GF-D8 (cell line): Measurements from ENCODE around the gene HSD11B2.

ENCODE experiments used
- DNase-seq: peaks from one replicate; lab custom pipeline; 2025; lab: John Stamatoyannopoulos, UW

Gene HSD11B2

DNA sequence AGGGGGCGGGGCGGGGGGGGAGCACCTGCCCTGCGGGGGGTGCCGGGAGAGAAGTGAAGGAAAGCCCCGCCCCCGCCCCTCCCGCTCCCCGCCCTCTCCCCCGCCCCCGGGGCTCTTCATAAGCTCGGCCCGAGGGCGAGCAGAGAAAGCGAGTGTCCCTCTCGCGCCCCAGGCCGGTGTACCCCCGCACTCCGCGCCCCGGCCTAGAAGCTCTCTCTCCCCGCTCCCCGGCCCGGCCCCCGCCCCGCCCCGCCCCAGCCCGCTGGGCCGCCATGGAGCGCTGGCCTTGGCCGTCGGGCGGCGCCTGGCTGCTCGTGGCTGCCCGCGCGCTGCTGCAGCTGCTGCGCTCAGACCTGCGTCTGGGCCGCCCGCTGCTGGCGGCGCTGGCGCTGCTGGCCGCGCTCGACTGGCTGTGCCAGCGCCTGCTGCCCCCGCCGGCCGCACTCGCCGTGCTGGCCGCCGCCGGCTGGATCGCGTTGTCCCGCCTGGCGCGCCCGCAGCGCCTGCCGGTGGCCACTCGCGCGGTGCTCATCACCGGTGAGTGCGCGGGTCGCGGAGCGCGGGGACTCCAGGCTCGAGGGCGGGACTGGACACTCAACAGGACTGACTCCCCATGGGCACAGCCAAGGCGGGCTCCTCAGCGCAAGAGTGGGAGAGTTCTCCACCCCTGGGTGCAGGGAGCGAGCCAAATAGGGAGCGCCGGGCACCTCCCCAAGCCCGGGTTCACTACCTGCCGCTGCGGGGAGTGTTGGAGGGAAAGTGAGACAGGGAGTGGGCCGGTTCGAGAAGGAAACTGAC lies at the start of gene HSD11B2:
Gene HSD11B2, plus strand, starts transcription at position 145 of the 798 bp plus-strand sequence. Its CDS starts 128 bp downstream, at position 273.
- DNase-seq = no peak

DNA sequence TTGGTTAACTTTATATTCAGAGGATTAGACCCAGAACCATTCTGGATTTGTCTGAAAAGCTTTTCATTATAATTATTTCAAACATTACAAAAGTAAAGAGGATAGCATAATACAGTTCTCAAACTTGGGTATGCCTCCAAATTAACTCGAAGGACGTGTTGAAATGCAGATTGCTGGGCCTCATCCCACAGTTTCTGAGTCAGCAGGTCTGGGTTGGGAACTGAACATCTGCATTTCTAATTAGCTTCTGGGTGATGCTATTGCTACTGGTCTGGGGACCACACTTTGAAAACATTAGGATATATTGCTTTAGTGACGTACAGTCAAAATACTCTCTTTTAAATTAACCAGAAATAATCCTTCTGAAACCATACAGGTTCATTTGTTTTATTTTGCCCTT lies 47.6 kb upstream of the HSD11B2 start:
- DNase-seq = no peak

- no peak for DNase-seq
Measured at GRCh38 chr16:67384778-67385510, 46.0 kb upstream of the HSD11B2 start.

- DNase-seq = no peak
Measured at GRCh38 chr16:67386861-67387455, 44.0 kb upstream of the HSD11B2 start.

DNA sequence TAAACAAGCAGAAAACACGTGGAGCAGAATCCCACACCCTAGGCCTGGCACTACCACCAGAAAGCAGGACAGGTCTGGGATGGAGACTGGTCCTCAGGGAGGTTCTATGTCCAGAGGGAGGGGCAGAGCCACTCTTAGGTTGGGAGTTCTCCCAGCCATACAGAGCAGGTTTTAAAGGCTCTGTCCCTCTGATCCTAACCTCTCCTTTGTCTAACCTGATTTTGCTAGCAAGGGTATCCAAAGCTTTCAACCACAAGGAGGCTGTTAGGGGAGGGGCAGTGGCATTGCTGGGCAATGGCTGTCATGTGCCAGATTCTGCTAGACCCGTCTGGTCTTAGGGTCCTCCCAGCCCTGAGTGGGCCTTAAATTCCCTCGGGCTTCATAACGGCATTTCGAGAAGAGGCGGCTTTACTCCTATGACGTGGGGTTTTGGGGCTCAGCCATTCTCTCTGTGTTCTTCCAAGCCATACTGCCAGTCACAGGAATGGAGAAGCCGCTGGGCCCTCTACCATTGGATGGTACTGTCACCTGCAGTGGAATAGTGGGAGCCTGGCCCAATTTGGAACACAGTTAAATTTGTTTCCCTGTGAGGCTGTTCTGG lies 43.3 kb upstream of the HSD11B2 start:
- DNase-seq = no peak

GRCh38 chr16:67388191-67388590 lies 42.7 kb upstream of the HSD11B2 start:
- no peak for DNase-seq

GRCh38 chr16:67388591-67388990 lies 42.3 kb upstream of the HSD11B2 start:
- DNase-seq = no peak

DNA sequence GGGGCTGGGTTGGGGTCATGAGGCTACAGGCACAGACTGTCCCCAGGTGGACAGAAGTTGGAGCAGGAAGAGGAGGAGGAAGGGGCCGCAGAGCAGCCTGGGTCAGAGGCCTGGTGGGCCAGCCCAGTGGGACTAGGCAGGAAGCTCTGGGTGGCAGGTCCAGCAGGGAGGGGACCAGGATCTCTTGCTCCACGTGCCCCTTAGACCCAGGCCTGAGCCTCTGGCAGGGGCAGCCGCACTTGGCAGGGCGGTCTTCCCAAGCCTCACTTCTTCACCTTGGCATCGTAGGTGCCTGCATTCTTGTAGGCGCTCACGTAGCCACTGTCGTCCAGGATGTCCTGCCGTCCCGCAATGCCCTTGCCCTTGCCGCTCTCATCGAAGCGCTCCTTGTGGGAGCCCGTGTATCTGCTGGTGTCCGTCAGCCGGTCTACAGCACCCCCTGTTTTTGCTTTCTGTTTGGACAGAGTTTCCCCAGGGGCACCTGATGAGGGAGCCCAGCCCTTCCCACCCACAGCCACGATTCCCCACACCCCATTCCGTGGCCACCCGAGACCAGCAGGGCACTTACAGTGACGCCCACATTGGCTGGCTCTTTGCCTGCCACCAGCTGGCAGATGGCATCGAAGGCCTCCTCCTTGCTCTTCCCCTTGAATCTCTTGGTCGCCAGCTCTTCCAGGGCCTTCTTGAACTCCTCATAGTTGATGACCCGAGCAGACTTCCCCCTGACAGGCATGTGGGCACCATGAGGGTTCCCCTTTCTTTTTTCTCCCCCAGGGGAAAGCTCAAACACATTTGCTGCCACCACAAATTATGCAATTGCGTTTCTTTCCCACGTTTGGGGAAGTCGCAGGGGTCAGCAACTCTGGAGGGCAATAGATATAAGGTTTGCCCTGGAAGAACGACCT lies 40.8 kb upstream of the HSD11B2 start:
- peak; percentile 83 for DNase-seq

DNA sequence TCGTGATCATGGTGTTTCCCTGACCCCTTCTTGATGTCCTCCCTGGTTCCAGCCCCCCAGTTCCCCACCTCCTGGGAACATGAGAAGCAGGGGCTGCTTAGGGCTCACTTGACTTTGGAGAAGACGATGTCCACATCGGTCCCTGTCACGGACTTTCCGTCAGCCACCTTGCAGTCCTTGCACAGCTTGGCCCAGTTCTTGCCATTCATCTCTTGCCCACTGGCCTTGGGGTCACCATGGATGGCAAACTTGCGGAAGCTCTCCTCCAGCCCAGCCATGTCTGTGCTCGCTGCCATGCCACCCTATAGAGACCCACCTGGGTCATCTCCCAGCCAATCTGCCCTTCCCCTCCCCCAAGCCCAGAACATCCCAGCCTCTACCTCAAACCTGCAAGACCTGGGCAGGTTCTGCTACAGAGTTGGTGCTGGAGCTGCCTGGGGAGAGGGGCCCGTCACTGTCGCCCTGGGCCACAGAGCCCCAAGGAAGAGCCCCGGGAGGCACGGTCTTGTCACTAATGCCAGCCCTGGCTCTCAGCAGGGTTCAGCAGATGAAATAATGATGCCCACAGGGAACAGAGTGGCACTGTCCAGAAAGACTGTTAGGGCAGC lies 40.0 kb upstream of the HSD11B2 start:
- DNase-seq = no peak

GRCh38 chr16:67391424-67392300 lies 39.3 kb upstream of the HSD11B2 start:
- DNase-seq = no peak

- DNase-seq = no peak
Measured at GRCh38 chr16:67392301-67393059, 38.4 kb upstream of the HSD11B2 start.

DNA sequence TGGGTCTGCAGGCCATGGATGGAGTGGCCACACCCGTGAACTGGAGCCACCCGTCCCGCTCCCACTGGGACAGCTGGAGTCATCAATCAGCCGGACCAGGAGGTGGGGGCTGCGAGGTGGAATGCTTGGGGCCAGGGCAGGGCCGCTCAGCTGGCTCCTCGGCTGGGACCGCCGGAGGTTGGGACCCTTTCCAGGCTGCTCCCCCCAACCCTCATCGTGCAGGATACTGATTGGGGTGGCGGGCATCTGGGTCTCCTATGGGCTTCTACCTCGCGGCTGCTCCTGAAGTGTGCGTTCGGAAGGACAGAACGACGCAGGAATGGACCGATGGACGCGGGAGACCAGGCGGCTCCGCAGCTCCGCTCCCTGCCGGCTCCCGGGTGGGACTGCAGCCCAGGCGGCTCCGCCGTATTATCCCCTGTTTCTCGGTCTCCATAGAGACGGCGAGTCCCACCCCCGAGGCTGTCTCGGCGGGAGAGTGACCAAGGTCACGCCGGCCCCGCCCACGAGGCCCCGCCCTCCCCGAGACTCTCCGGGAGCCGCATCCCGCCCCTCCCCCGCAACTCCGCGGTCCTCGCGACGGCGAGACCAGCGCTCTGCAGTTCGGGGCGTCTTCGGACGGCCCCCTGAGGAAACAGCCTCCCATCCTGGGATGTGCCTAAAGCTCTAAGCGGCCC lies 37.7 kb upstream of the HSD11B2 start, which contains the start of gene TPPP3:
Gene TPPP3, minus strand, starts transcription at position 388 of the 677 bp plus-strand sequence. CDS start 2,387 bp downstream, outside the sequence.
- DNase-seq = no peak

DNA sequence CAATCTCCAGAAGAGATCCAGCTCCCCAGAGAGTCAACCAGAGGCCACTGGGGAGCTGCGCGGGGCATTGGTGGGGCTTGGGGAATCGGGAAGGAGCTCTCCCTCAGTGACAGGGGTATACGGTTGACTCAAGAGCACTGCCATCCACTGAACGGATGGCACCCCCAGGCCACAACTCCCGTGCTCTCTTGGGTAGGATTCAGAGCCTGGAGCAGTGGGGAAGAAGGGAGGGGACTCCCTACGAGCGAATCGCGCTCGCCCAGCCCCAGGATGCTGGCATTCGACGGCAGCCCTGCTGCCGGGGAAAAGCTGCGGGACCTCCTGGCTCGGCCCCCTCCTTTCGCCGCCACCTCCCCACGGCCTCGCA lies 37.1 kb upstream of the HSD11B2 start:
- no peak for DNase-seq

DNA sequence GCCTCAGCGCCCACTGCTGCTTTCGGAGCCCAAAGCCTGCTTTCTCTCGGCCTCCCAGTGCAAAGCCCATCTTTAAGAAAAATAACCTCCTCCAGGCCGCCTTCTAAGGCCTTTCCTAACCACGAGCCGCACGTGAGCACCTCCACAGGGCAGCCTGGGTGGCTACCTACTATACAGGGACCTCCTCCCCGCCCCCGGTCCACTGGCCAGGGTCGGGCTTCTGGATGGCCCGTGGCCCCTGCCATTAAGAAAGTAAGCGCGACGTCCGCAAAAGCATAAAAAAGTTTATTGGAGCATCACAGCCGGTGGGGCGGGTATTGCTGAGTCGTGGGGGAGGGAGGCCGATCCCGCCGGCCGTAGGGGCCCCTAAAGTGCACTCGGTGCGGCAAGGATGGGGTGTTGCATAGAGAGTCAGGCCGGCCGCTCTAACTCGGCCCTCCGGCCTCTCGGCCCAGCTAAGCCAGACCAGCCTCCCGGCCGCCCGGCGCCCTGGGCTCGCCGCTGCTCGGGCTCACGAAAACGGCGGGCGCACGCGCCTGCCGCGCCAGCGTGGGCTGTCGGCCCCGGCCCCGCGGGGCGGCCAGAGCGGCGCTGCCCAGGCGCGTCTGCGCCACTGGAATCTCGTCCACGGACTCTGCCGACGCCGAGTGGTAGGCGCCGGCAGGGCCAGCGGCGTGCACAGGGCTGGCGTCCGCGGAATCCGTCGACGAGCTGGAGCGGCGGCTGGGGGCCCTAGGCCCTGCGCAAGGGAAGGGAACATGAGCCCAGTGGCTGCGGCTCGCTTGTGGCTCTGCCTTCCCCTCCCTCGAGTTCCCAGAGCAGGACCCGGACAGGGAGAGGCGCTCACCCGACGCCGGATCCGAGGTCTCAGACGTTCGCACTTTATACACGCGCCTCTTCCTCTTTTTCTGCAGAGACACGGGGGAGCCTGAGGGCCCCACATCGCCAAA lies 36.5 kb upstream of the HSD11B2 start:
- DNase-seq = no peak

- DNase-seq = no peak
Measured at GRCh38 chr16:67395105-67395457, 35.8 kb upstream of the HSD11B2 start.

DNA sequence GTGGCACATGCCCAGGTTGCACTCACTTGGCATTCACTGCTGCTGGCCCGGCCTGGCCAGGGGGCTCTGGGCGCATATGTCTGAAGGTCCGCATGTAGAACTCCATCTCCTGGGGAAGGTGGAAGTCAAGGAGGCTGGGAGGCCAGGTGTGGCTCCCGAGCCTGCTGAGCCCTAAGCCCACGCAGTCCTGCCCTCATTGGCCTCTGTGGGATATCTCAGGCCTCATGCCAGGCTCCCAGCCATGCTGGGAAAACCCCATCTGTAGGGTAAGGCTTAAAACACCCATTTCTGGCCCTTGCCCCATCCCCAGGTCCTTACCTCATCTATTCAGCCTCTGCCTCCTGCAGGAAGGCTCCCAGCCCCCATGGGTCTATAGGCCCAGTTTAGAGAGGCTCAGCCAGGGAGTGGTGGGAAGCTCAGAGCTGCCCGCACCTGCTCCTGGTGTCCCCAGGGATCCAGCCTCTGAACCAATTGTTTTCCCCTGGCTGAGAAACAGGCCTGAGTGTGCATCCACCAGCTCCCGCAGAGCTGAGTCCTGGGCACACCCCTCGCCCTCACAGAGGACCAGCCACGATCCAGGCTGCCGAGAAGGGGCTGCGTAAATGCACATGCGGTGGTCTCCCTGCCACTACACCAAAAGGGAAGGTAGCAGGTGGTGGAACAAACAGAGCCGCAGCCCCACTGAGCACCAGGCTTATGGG lies 35.3 kb upstream of the HSD11B2 start:
- no peak for DNase-seq
